Astrocyte (in vitro differentiated cells and primary cell): ENCODE results near the gene OSBPL3.

ENCODE experiments used
- CTCF ChIP-seq: IDR thresholded peaks from 2 replicates; pipeline ENCODE4 v1.5.1; 2011; ENCODE audit warnings: low read depth, mild to moderate bottlenecking, inconsistent platforms, low read length, moderate library complexity; ENCODE audit not compliant: insufficient read depth
- EZH2 ChIP-seq: IDR thresholded peaks from 2 replicates; pipeline ENCODE4 v1.6.1; 2012; ENCODE audit warnings: mild to moderate bottlenecking, low read length, inconsistent platforms; ENCODE audit not compliant: insufficient read depth

- TF ChIP-seq CTCF (no peak), EZH2 (no peak)
Observed at GRCh38 chr7:24869572-24869971, 110.4 kb downstream of the OSBPL3 start.
